ENCODE data around the gene TAS2R30.

Gene TAS2R30

GRCh38 chr12:11089246-11089645, 45.2 kb downstream of the TAS2R30 start:
- Mint-ChIP-seq H3K4me3 (no peak overlapping the region), H3K27ac (no peak overlapping the region), H3K4me1 (ENCODE audit: low read depth) (peaks cover 26% of the 10 kb centered on the region), H3K9me3 (ENCODE audit: low read depth) (peaks cover 2% of the 10 kb centered on the region), H3K36me3 (peaks cover 34% of the 10 kb centered on the region), H3K27me3 (no peaks in the 10 kb centered on the region)

- peak overlapping the region; percentile 89 for H3K27ac Mint-ChIP-seq
- no peaks in the 10 kb centered on the region for H3K27me3 Mint-ChIP-seq
- H3K9me3 Mint-ChIP-seq (ENCODE audit: low read depth), result peaks cover 11% of the 10 kb centered on the region
- H3K4me1 Mint-ChIP-seq (ENCODE audit: low read depth), result peaks cover 16% of the 10 kb centered on the region
- peaks cover 34% of the 10 kb centered on the region for H3K36me3 Mint-ChIP-seq
- peak overlapping the region; percentile 35 for H3K4me3 Mint-ChIP-seq
Observed at GRCh38 chr12:11085419-11085818, 49.0 kb downstream of the TAS2R30 start.
